GM21619 (cell line): Measurements from ENCODE around the gene ABCB8.
A peak's percentile ranks its signal among the peaks of the same experiment; 100 is the strongest.
"Not testable (repeated sequence)": the region's sequence is repeated elsewhere in the genome, so short reads cannot be mapped to it uniquely, and the experiment has no call there.

Experiments
- ATAC-seq: cut with Tn5 transposase; IDR thresholded peaks from one replicate; pipeline ENCODE4 v1.9.1; 2021; ENCODE audit not compliant: unreplicated experiment

ABCB8 gene

GRCh38 chr7:151013733-151014497, 14.3 kb upstream of the ABCB8 start:
- ATAC-seq, result no peak

GRCh38 chr7:151014950-151015349, 13.3 kb upstream of the ABCB8 start:
- ATAC-seq, result no peak

- ATAC-seq, result no peak
Measured at GRCh38 chr7:151015967-151016366, 12.3 kb upstream of the ABCB8 start.

- no peak for ATAC-seq
Measured at GRCh38 chr7:151016505-151016904, 11.7 kb upstream of the ABCB8 start.

- ATAC-seq, result no peak
Measured at GRCh38 chr7:151016942-151017341, 11.3 kb upstream of the ABCB8 start.

GRCh38 chr7:151017370-151017952, 10.8 kb upstream of the ABCB8 start:
- ATAC-seq, result no peak

GRCh38 chr7:151017953-151018420, 10.3 kb upstream of the ABCB8 start:
- peak; percentile 59 for ATAC-seq

- ATAC-seq, result no peak
Measured at GRCh38 chr7:151018421-151019129, 9.7 kb upstream of the ABCB8 start.

- ATAC-seq, result no peak
Measured at GRCh38 chr7:151019130-151019447, 9.2 kb upstream of the ABCB8 start.

- ATAC-seq, result no peak
Measured at GRCh38 chr7:151020231-151020630, 8.0 kb upstream of the ABCB8 start.

- no peak for ATAC-seq
Measured at GRCh38 chr7:151023232-151023631, 5.0 kb upstream of the ABCB8 start.

- no peak for ATAC-seq
Measured at GRCh38 chr7:151024435-151025056, 3.7 kb upstream of the ABCB8 start, which contains the start of gene ATG9B. Gene ATG9B (minus strand): TSS chr7:151024494. CDS start chr7:151024423, 71 bp downstream.

GRCh38 chr7:151025924-151026671, 2.2 kb upstream of the ABCB8 start:
- ATAC-seq, result no peak

- ATAC-seq, result not testable (repeated sequence)
Measured at GRCh38 chr7:151026771-151027727, 1.2 kb upstream of the ABCB8 start.

GRCh38 chr7:151027728-151028130, 521 bp upstream of the ABCB8 start:
- ATAC-seq, result not testable (repeated sequence)

GRCh38 chr7:151028948-151029501, 775 bp downstream of the ABCB8 start:
- no peak for ATAC-seq

- ATAC-seq, result no peak
Measured at GRCh38 chr7:151031011-151031410, 2.8 kb downstream of the ABCB8 start.

- ATAC-seq, result no peak
Measured at GRCh38 chr7:151032936-151033863, 5.0 kb downstream of the ABCB8 start.
